Measurements from ENCODE around the gene ANAPC16.
"Not testable (repeated sequence)": the region's sequence is repeated elsewhere in the genome, so short reads cannot be mapped to it uniquely, and the experiment has no call there.

The ANAPC16 gene

DNA sequence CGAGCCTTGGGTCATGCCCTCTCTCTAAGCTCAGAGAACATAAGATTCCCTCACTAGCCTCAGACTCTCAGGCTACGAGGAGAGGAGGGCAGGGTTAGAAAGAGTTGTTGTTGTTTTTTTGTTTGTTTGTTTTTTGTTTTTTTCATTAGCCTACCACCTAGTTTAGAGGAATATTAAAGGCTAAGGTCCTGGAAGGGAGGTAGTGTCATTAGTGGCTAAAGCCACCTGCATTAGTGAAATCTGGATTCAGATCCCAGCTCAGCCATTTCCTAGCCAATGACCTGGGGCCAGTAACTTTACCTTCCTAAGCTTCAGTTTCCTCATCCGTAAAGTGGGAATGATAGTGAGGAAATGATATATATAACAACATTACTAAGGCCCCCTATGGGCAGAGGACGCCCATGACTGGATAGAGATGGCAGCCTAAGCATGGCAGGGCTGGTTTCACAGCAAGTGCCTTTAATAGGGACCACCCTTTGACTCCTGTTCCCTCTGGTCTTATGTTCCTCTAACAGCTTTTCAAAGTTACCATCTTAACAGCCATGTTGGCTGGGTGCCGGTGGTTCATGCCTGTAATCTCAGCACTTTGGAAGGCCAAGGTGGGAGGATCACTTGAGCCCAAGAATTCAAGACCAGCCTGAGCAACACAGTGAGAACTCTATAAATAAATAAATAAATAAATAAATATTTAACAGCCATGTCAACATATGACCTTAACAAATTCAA lies 63.0 kb downstream of the ANAPC16 start:
- no peak for DNase-seq (ENCODE audit: low spot score)

DNA sequence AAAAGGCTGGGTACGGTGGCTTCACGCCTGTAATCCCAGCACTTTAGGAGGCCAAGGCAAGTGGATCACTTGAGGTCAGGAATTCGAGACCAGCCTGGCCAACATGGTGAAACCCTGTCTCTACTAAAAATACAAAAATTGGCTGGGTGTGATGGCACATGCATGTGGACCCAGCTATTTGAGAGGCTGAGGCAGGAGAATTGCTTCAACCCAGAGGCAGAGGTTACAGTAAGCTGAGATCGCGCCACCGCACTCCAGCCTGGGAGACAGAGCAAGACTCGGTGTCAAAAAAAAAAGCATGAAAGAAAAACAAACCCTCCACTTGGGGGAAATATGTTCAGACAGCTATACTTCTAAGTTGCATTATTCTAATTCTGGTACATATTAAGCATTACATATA lies 63.8 kb downstream of the ANAPC16 start:
- not testable (repeated sequence) for DNase-seq (ENCODE audit: low spot score)

DNA sequence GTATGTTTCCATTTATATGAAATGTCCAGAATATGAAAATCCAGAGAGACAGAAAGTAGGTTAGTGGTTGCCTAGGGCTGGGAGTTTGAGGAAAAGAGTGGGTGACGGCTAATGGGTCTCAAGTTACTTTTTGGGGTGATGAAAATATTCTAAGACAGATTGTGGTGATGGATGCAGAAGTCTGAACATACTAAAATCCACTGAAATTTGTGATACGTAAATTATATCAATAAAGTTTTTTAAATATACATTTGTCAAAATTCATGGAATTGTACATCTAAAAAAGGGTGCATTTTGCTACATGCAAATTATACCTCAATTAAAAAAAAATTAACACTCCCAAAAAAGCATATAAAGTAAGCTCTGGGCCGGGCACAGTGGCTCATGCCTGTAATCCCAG lies 67.3 kb downstream of the ANAPC16 start:
- DNase-seq (ENCODE audit: low spot score) = no peak
